ENCODE data around the gene POU2AF1.

Gene POU2AF1

GRCh38 chr11:111360150-111361043 lies 18.7 kb downstream of the POU2AF1 start:
- no peak for DNase-seq

GRCh38 chr11:111359223-111360149 lies 19.6 kb downstream of the POU2AF1 start:
- no peak for DNase-seq

- DNase-seq: no peak
These were observed 20.8 kb downstream of the POU2AF1 start for GRCh38 chr11:111358038-111359001.

GRCh38 chr11:111357150-111358037 lies 21.7 kb downstream of the POU2AF1 start:
- DNase-seq: no peak

- DNase-seq: no peak
These were observed 22.4 kb downstream of the POU2AF1 start for GRCh38 chr11:111356660-111357048.

- peak; percentile 14 for DNase-seq
These were observed 23.0 kb downstream of the POU2AF1 start for GRCh38 chr11:111355956-111356659.

GRCh38 chr11:111355101-111355500 lies 24.0 kb downstream of the POU2AF1 start:
- DNase-seq: no peak

- no peak for DNase-seq
These were observed 24.5 kb downstream of the POU2AF1 start for GRCh38 chr11:111354601-111354891.

- no peak for DNase-seq
These were observed 25.1 kb downstream of the POU2AF1 start for GRCh38 chr11:111353776-111354600.

- DNase-seq: no peak
These were observed 26.0 kb downstream of the POU2AF1 start for GRCh38 chr11:111352935-111353710.

- DNase-seq: no peak
These were observed 26.8 kb downstream of the POU2AF1 start for GRCh38 chr11:111352231-111352746.

GRCh38 chr11:111351374-111352055 lies 27.6 kb downstream of the POU2AF1 start:
- no peak for DNase-seq

GRCh38 chr11:111350811-111351210 lies 28.3 kb downstream of the POU2AF1 start:
- no peak for DNase-seq

GRCh38 chr11:111349191-111349695 lies 29.8 kb downstream of the POU2AF1 start:
- no peak for DNase-seq

- DNase-seq: no peak
These were observed 30.9 kb downstream of the POU2AF1 start for GRCh38 chr11:111348147-111348546.

GRCh38 chr11:111347723-111348115 lies 31.4 kb downstream of the POU2AF1 start:
- no peak for DNase-seq

- no peak for DNase-seq
These were observed 31.9 kb downstream of the POU2AF1 start for GRCh38 chr11:111347002-111347722.

All from NCI-H1105 treated with DMSO at 0.1 percent for 48 hours (cell line).